Measurements from ENCODE around the gene GPR55.

The GPR55 gene

DNA sequence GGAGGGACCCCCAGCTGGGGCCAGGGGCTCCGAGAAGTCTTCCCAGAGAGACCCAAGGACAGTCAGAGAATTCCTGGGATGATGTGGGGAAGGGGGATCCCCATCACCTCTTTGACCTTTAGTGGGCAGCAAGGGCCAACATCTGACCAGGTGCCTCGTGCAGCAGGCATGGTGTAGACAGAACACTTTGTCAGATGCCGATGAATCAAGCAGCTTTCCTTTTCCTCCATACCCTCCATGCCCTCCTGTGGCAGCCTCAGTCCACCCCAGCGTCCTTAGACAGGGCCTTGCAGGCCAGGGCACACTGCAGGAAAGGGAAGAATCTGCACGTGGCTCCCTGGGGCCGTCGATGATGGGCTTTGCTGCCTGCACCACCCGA, 26.3 kb downstream of the GPR55 start:
- DNase-seq = no peak

DNA sequence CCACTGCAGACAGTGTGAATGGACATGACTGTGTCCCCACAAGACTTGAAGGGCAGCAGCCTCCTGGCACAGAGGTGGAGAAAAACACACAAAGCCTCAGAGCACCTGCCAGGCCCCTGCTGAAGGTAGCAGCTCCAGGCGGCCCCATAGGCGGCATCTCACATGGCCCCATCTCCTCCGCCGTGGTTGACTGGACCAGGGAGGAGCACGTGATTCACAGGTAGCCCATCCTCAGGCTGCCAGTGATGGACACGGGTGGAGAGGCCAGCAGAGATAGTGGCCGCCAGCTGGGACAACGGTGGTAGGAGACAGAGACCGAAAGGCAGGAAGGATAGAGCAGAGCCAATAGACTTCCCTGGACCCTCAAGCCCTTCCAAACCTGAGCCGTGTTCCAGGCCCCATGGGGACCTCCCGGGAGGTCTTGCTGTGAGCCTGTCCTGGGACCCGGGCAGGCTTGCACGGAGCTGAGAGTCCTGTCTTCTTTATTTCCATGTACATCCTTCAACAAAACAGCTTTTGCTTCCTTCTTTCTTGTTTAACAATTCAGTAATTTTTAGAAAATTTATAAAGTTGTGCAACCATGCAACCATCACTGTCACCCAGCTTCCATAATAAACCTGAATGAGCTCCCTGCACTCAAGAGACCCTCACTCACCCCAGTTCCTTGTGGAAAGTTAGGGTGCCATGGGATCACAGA, 26.9 kb downstream of the GPR55 start:
- no peak for DNase-seq

DNA sequence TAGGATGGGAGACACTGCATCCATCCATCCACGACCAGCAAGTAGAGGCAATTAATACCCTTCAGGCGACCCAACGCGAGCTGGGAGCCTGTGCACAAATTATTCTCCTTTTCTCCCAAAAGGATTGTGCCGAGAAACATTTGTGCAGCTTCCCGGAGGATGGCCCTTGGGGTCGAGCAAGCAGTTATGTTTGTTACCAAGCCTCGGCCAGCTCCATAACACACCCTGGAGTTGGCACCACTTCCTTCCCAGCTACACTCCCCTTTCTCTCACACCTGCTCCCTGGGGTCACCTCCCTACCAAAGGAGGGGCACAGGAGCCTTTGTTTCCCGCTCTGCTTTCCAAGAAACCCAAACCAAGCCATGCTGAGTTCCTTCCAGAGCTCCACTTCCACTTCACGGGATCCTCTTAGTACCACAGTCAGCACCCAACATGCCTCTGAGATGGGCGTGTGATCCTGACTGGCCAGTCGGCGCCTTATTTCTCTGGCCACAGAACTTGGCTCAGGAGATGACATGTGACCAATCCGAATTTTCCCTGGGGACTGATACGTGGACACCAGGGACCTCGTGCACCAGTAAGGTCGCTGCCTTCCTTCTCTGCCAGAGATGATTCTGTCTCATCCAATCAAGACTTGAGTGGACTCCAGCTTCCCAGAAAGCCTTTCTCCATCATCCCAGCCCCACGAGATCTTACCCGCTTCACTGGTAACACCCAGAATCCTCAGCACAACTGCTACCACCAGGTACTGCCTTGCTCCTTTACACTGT, 28.5 kb downstream of the GPR55 start:
- DNase-seq = no peak

DNA sequence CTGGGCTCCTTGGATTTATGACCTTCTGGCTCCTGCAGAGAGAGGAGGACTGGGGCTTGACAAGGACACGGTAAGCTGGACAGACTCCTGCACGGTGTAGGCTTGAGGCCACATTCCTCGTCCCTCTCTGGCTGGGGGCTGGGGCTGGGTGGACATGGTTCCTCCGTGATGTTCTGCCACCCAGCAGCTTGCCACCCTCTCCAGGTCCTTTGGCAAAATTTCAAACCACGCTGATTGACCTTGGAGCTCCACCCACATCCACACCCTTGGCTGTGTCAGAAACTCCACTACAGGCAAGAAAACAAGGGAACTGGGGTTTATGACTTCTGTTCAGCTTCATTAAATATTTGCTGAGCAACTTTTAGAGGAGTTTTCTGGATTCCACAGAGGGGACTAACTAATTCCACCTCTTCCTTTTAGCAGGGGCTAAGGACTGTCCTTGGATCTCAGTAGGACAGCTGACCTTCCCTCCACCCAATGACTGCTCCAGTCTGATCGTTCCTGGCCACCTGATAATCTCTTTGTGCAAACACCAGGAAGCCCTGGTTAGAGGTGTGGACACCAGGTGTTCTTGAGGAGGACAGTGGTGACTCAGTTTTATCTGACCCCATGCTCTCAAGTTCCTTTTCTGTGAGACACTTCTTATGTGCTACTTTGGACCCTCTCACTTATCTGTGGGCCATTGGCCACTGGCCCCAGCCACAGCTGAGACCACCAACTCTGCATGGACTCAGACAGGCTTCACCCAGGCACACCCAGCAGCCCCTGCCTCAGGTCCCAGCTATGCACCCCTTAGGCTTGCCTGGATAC, 29.3 kb downstream of the GPR55 start:
- DNase-seq = no peak

DNA sequence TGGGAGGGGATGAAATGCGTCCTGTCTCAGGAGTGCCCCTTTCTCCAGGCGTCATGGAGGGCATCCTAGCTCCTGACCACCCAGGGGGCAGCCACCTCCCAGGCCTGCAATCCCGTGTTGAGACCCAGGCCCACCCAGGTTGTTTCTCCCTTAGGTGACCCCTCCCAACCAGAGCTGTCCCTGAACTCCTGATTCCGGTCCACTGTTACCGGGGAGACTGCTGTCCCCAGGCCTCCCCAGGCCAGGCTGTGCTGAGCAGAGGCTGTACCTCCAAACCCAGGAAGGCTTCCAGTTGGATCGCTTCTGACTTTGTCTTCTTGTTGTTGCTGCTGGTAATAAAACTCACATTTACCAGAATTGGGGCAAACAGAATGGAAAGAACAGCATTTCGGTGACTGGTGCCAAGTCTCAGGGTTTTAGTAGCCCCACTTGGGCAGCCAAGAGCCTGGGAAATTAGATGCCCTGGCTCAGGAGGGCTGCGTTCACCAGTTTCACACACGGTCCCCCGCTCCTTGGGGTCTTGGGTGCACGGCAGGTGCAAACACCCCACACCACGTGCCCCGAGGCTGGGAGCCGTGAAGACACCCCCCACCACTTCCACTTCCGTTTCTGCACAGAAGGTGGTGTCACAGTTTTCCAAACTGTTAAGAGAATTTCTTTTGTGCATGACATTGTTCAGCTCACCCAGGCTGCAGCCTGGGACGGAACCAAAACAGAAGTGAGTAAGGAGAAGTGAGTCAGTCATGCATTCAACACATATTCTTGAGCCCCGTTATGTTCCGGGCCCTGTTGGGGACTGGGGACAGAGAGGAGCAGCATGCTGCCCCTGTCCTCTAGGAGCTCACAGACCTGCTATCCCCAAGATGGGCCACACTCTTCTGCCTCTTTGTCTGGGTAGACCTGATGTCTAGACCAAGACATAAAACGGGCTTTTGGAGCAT, 30.9 kb downstream of the GPR55 start:
- no peak for DNase-seq

DNA sequence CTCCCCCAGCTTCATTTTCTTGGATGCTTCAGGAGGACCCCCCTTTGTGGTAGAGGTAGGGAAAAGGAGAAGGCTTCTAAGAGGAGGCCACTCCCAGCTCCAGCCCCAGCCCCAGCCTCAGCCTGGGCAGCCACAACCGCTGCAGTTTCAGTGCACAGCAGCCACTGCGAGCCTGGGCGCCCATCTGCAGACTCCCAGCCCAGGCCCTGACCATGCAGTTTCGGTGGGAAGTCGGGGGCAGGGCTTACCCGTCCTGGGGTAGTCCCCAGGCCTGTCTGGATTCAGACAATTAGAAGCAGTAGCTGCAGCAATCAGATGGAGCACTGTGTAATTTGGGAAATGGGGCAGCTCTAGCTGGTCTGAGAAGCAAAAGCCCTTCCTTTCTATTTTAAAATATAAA, 31.7 kb downstream of the GPR55 start:
- no peak for DNase-seq

DNA sequence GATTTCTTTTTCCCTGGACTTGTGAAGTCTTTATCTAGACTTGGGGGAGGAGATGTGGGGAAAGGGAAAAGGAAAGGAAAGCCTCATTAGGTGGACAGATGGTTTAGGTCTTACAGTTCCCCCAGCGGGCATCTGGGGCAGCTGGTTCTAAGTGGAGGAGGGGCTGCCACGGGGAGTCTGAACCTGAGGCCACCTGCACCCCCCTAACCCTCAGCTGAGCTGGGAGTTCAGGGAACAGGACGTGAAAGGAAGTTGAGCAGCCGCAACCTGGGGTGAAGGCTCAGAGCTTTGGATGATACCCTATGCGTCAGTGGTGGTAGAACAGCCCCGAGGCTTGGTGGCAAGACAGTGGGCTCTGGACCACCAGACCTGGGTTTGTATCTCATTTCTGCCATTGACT, 33.5 kb downstream of the GPR55 start:
- DNase-seq = no peak

DNA sequence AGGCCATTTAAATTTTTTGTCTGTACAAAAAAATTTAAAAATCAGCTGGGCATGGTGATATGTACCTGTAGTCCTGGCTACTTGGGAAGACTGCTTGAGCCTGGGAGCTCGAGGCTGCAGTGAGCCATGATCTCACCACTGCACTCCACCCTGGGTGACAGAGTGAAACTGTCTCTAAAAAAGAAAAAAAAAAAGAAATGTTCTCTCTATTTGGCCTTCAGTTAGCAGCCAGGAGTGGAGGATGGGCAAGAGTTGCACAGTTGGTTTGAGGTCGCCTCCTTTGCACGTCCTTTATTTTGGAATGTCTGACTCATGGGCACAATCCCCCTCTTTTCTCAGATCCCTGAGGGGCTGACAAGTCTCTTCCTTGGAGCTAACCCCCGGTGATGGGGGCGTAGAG, 34.0 kb downstream of the GPR55 start:
- no peak for DNase-seq

DNA sequence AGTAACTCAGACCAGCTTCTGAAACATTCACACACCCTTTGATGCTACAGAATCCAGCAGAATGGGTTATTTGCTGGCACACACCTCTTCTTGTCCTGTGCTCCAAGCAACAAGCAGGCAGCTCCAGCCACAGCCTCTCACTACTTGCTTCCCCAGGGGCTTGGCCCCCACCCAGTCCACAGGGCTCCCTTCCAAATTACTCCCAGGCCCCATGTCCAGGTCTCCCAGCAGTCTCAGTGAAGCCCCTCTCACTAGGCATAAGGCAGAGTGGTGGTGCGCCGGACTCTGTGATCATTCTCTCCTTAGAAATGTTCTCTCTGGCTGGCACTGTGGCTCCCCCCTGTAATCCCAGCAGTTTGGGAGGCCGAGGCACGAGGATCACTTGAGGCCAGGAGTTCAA, 34.4 kb downstream of the GPR55 start:
- DNase-seq = no peak

DNA sequence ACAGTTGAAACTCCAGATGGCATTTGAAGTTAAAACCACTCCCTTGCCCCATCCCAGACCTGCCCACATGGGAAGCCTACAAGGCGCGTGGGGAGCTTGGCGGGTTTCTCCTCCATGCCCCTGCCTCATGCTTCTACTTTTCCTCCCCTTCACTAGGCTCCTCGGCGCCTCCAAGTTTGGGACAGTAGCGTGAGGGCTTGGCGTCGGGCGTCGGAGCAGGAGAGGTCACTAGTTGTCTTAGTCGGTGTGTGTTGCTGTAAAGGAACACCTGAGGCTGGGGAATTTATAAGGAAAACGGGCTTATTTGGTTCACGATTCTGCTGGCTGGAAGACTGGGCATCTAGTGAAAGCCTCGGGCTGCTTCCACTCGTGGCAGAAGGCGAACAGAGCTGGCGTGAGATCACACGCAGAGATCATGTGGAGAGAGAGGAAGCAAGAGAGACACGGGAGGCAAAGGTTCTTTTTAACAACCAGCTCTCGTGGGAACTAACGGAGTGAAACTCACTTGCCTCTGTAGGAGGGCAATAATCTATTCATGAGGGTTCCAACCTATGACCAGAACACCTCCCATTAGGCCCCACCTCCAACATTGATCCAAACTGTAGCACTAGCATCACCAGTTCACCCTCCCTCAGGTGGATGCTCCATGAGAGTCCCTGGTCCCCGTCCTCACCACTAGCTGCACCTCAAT, 35.0 kb downstream of the GPR55 start:
- no peak for DNase-seq

DNA sequence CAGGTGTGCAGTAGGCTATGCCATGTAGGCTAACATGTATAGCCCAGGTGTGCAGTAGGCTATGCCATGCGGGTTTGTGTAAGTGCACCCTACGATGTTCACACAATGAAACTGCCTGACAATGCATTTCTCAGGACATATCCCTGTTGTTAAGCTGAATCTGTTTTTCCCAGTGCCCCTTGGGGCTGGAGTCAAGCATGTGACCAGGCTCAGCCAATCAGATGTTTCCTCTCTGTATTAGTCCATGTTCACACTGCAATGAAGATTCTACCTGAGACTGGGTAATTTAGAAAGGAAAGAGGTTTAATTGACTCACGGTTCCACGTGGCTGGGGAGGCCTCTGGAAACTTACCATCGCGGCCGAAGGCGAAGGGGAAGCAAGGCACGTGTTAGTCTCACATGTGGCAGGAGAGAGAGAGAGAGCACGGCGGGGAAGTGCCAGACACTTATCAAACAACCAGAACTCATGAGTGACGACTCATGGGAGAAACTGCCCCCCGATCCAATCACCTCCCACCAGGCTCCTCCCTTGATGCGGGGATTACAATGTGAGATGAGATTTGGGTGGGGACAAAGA, 36.1 kb downstream of the GPR55 start:
- no peak for DNase-seq

DNA sequence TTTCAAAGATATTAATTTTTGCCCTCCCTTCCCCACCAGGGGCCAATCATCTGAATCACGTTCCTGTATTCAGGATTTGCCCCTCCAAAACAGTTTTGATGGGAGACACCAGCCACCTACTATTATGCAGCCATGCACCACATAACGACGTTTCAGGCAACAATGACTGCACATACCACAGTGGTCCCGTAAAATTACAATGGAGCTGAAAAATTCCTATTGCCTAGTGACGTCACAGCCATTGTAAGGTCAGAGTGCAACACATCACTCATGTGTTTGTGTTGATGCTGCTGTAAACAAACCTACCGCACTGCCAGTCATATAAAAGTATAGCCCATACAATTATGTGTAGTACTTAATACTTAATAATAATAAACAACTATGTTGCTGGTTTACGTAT, 37.7 kb downstream of the GPR55 start:
- no peak for DNase-seq

DNA sequence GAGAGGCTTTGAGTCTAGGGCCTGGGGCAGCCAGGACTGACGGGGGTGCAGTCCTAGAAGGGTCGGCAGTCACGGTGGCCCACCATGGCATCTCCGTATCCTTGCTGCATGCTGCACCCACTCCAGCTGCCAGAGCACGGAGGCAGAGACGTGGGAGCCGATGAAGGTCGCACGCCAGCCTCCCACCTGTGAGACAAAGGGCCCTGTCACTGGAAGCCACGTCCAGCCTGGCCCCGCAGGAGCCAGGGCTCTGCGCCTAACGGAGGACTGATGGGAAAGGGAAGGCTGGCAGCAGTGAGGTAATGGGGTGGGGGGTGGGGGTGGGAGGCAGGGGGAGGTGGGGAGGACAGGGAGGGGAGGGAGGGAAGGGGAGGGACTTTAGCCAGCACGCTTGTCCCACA, 38.4 kb downstream of the GPR55 start:
- DNase-seq = no peak

DNA sequence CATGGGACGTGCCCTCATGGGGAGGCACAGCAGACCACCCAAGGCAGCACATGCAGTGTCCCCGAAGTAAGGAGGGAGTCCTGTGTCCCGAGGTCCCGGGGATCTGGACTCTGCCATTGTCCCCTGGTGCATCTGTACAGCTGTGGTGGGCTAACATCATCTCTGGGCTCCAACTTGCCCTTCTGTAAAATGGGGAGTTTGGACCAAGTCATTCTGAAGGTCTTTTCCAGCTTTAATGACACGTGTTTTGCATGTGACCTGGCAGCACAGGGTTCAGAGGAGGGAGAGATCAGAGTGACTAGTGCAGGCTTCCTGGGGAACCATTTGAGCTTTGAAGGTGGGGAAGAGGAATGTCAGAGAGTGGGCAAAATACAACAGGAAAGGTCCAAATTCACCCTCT, 38.8 kb downstream of the GPR55 start:
- no peak for DNase-seq

DNA sequence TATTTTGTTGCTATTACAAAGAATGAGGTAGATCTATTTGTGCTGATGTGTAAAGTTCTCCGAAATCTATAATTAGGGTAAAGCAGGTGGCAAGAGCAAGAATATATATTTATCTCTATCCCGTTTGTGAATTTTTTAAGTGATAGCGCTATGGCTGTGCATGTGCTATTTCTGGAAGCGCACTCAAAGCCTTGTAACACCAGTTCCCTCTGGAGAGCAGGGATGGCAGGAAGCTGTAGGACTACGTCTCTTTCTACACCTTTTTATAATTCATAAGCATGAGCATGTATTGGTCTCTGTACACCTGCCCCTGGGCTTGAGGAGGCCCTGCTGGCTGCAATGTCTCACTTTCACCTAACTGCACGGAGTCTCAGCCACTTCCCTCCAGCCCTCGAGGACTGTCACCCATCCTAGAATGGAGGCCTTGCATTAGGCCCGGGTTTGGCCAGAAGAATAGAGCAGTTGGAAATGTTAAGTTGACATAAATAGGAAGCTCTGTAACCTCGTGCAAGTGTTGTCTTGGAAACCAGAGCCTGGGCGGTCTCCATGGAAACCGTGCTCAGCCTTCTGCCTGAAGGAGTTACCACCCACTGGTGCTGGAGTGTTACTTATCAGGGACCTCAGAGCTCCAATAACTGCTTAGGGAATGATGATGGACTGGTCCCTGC, 39.4 kb downstream of the GPR55 start:
- no peak for DNase-seq

DNA sequence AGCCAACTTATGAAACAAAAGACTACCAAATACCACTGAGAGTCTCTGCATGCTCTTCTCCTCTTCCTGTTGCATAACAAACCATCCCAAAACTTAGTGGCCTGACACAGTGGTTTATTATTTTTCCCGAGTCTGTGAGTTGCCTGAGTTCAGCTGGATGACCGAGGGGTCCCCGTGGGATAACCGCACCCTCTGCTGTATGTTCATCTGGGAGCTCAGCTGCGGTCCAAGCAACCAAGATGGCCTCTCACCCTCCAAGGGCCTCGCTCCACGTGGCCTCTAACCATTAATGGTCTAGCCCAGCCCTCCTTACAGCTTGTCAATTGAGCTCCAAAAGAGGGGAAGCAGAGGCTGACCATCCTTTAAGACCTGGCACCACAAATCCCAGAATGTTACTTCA, 43.2 kb downstream of the GPR55 start:
- no peak for DNase-seq

DNA sequence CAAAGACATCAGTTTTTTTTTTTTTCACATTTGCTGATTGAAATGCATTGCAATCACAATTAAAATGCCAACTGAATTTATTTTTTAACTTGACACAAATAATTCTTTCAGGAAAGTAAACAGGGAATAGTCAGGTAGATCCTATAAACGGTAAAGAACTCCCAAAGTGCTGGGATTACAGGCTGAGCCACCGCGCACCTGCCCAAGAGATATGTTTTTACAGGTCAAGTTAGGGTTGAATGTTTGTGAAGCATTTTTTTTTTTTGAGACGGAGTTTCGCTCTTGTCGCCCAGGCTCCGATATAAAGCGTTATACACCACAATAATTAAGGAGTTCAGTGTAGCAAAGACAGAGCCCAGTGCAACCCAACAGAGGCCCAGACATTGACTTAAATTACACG, 45.2 kb downstream of the GPR55 start:
- no peak for DNase-seq

DNA sequence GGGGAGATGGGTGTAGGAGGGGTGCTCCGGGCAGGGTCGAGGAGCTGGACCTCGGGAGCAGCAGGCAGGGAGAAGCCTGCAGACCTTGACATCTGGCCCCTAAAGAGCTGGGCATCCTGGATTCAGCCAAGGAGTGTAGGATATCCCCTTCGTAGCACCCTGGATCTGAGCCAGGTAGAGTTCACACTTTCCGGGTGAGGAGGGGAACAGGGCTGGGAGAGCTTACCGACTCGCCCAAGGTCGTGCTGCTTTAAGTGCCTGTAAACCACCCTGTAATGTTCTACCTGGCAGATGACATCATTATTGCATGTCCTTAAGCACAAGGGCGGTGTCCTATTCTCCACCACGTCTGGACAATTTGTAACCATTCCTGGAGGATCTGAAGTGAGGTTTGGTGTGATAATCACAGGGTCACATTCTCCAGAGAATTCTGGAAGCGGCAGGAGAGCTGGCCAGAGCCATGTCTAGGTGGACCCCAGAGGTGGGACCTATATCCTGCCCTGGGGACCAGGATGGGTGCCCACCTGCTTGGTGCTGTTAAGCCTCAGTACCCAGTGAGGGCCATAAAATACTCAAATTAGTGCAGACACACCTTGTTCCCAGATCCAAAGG, 45.7 kb downstream of the GPR55 start:
- no peak for DNase-seq

DNA sequence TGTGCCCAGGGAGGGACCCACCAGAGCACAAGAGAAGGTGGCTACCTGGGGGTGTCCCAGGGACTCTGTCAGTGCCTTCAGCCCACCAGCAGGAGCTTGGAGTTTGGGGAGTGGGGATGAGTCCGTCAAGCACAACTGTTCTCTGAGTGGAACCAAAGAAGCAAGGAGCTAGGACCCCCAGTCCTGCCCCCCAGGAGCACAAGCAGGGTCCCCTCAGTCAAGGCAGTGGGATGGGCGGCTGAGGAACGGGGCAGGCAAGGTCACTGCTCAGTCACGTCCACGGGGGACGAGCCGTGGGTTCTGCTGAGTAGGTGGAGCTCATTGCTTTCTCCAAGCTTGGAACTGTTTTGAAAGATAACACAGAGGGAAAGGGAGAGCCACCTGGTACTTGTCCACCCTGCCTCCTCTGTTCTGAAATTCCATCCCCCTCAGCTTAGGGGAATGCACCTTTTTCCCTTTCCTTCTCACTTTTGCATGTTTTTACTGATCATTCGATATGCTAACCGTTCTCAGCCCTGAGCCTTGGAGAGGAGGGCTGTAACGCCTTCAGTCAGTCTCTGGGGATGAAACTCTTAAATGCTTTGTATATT, 46.3 kb downstream of the GPR55 start:
- no peak for DNase-seq
